ENCODE results near the gene MYO1B. TPM values are rescaled to one million over a fixed set of nuclear protein-coding genes. Genes with fewer than 3 reads are reported as not detected.

Gene MYO1B
- total RNA-seq, 1 donor from 2014 or later = 43.7 TPM

- H3K27ac ChIP-seq = no peak overlapping the region
- H3K27me3 ChIP-seq = no peaks in the 10 kb centered on the region
- TF ChIP-seq POLR2A (IDR thresholded peaks at IDR 0.05) (no peak), POLR2AphosphoS5 (IDR thresholded peaks at IDR 0.05; ENCODE audit: insufficient read depth in 1 of 2, low read depth in 1 of 2) (no peak)
- TF ChIP-seq, protein P1, sequence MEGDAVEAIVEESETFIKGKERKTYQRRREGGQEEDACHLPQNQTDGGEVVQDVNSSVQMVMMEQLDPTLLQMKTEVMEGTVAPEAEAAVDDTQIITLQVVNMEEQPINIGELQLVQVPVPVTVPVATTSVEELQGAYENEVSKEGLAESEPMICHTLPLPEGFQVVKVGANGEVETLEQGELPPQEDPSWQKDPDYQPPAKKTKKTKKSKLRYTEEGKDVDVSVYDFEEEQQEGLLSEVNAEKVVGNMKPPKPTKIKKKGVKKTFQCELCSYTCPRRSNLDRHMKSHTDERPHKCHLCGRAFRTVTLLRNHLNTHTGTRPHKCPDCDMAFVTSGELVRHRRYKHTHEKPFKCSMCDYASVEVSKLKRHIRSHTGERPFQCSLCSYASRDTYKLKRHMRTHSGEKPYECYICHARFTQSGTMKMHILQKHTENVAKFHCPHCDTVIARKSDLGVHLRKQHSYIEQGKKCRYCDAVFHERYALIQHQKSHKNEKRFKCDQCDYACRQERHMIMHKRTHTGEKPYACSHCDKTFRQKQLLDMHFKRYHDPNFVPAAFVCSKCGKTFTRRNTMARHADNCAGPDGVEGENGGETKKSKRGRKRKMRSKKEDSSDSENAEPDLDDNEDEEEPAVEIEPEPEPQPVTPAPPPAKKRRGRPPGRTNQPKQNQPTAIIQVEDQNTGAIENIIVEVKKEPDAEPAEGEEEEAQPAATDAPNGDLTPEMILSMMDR (IDR thresholded peaks at IDR 0.05) = no peak
- H3K4me3 ChIP-seq = no peak overlapping the region
- no peaks in the 10 kb centered on the region for H3K9me3 ChIP-seq
- no peak for DNase-seq (ENCODE audit: extremely low spot score in 2 of 2)
- H3K36me3 ChIP-seq = no peaks in the 10 kb centered on the region
- intact Hi-C loops (cut with DNase I) = no loop called here
- H3K4me1 ChIP-seq = no peaks in the 10 kb centered on the region
Observed at GRCh38 chr2:191280290-191280689, 35.1 kb downstream of the MYO1B start.

DNA sequence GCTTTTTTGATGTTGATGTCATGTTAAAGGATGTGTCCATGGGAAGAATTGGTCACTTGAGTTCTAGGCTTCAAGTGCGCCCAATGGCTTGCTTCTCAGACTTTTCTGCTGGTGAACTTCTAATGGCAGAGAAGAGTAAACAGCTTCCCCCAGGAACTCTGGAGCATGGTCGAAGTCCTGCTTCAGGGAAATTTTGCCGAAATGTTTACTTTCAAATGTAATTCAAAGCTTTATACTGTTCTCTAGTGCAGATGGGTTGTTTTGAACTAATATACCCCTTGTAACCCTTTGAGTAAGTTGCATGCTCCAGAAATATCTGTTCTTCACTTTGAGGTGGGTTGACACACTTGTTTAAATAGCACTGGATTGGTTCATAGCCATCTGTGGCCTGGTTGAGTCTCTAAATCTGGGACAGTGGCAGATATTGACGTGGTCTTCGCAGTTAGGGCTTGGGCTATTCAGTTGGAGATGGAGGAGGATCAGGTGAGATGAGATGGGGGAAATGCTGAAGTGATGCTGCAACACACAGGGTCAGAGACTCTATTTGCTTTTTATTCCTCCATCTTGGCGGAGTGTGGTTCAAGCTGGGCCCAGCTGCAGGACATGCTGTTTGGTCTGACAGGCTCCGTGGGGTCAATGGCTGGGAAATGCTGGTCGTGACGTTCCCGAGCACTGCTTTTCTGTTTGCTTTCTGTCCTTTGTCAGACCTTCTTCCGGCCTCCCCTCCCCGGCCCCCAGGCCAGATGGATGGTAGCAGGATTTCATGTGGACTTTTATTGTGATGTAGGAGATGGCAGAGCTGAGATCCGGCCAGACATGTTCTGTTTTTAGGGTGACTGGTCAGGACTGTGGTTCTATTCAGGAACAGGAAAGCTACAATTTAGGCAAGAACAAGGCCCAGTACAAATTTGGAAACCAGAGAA is 35.9 kb downstream of the MYO1B start:
- Histone ChIP-seq H3K27ac (no peak overlapping the region), H3K9me3 (no peaks in the 10 kb centered on the region), H3K4me1 (no peaks in the 10 kb centered on the region), H3K36me3 (no peaks in the 10 kb centered on the region), H3K27me3 (no peaks in the 10 kb centered on the region), H3K4me3 (no peak overlapping the region)
- intact Hi-C loops (cut with DNase I) = no loop called here
- TF ChIP-seq, protein P1 (IDR thresholded peaks at IDR 0.05) = no peak
- TF ChIP-seq POLR2AphosphoS5 (IDR thresholded peaks at IDR 0.05; ENCODE audit: insufficient read depth in 1 of 2, low read depth in 1 of 2) = no peak
- no peak for TF ChIP-seq POLR2A (IDR thresholded peaks at IDR 0.05)
- DNase-seq (ENCODE audit: extremely low spot score in 2 of 2) = no peak

DNA sequence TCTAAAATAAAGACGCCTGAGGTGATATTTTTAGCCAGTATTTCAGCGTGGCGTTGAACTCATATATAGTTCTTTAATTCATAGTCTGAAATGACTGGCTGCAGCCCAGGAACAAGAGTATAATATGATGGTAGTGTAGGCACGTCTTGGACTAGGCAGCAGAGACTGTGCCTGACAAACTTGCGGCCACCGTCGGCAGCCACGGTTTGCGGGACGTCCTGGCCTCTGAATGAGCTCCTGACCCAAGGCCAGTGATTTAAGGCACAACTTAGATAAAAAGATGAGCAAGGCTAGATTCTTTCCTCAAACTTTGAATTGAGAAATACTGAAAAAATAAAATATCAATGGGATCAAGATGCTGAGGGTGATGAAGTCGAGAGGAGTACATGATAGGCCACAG is 40.0 kb downstream of the MYO1B start:
- H3K27ac ChIP-seq = no peak overlapping the region
- TF ChIP-seq, protein P1 (IDR thresholded peaks at IDR 0.05) = no peak
- TF ChIP-seq POLR2A (IDR thresholded peaks at IDR 0.05) (no peak), POLR2AphosphoS5 (IDR thresholded peaks at IDR 0.05; ENCODE audit: insufficient read depth in 1 of 2, low read depth in 1 of 2) (no peak)
- no peaks in the 10 kb centered on the region for H3K27me3 ChIP-seq
- H3K36me3 ChIP-seq = no peaks in the 10 kb centered on the region
- no peak for DNase-seq (ENCODE audit: extremely low spot score in 2 of 2)
- H3K4me1 ChIP-seq = no peaks in the 10 kb centered on the region
- no peak overlapping the region for H3K4me3 ChIP-seq
- no peaks in the 10 kb centered on the region for H3K9me3 ChIP-seq
- intact Hi-C loops (cut with DNase I) = no loop called here

GRCh38 chr2:191287820-191288219 is 42.6 kb downstream of the MYO1B start:
- Histone ChIP-seq H3K4me1 (no peaks in the 10 kb centered on the region), H3K9me3 (no peaks in the 10 kb centered on the region), H3K4me3 (no peak overlapping the region), H3K36me3 (no peaks in the 10 kb centered on the region), H3K27me3 (no peaks in the 10 kb centered on the region), H3K27ac (no peak overlapping the region)
- no peak for DNase-seq (ENCODE audit: extremely low spot score in 2 of 2)
- intact Hi-C loops (cut with DNase I) = no loop called here
- TF ChIP-seq POLR2A (IDR thresholded peaks at IDR 0.05) (no peak), POLR2AphosphoS5 (IDR thresholded peaks at IDR 0.05; ENCODE audit: insufficient read depth in 1 of 2, low read depth in 1 of 2) (no peak)
- TF ChIP-seq, protein P1 (IDR thresholded peaks at IDR 0.05) = no peak

- Histone ChIP-seq H3K36me3 (no peaks in the 10 kb centered on the region), H3K4me3 (no peak overlapping the region), H3K27ac (no peak overlapping the region), H3K9me3 (no peaks in the 10 kb centered on the region), H3K4me1 (no peaks in the 10 kb centered on the region), H3K27me3 (no peaks in the 10 kb centered on the region)
- no peak for DNase-seq (ENCODE audit: extremely low spot score in 2 of 2)
- TF ChIP-seq, protein P1 (IDR thresholded peaks at IDR 0.05) = no peak
- no peak for TF ChIP-seq POLR2A (IDR thresholded peaks at IDR 0.05)
- no peak for TF ChIP-seq POLR2AphosphoS5 (IDR thresholded peaks at IDR 0.05; ENCODE audit: insufficient read depth in 1 of 2, low read depth in 1 of 2)
- intact Hi-C loops (cut with DNase I) = no loop called here
Observed at GRCh38 chr2:191289049-191289448, 43.8 kb downstream of the MYO1B start.

Measured in vagina (tissue), 2 donors.